Activated CD4-positive, alpha-beta T cell treated with anti-CD3 and anti-CD28 coated beads, Interleukin-2, amount 50 U/mL, for 24 hours (primary cell): ENCODE measurements around the gene NUDT14.

ENCODE experiments used
- DNase-seq, 2 donors: peaks; one replicate each; pipeline ENCODE4 v3.0.0-alpha.2; 2020; ENCODE audit warnings: low read depth in 1 of 2, low spot score in 1 of 2

Gene NUDT14

DNA sequence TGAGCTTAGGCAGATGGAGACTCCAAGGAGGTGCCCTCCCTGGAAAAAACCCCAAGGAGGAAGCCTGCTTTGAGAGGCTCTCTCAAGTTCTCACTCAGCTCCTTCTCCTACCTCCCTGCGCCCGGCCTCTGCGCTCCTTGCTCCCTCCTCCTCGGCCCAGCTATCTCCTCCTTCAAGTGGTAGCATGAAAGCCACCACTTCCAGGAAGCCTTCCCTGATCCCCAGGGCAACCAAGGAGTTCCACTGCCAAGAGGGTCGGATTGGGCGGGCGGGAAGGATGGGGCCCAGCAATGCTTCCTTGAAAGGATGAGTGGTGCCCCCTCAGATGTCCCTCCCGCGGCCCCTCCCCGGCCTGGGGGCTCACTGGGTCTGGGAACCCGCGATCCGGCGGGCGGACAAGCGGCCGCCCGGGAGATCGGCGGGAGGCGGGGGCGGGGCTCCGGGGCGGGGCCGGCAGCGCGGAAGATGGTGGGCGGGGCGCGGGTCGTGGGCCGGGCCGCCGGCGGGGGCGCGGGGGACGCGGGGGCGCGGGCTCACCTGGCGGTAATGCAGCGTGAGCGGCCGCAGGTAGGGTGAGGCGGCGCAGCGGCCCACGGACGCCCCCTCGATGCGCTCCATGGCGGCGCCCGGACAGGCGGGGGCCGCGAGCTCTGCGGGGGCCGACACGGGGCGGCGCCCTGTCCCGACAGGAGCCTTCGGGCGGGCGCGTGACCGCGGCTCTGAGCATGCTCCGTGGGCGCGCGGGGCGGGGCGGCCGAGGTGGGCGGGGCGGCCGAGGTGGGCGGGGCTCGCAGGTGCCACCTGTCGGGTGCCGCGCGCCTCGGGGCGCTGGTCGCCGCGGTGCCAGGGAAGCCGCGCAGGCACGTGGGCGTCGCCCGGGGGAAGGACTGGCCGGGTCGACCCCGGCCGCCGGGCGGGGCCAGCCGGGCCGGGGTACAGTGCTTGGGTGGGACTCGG, at the start of gene NUDT14:
Gene NUDT14, minus strand, starts transcription at position 721 of the 957 bp plus-strand sequence. Its CDS starts 103 bp downstream, at position 618.
- peak; percentile 74 for DNase-seq

DNA sequence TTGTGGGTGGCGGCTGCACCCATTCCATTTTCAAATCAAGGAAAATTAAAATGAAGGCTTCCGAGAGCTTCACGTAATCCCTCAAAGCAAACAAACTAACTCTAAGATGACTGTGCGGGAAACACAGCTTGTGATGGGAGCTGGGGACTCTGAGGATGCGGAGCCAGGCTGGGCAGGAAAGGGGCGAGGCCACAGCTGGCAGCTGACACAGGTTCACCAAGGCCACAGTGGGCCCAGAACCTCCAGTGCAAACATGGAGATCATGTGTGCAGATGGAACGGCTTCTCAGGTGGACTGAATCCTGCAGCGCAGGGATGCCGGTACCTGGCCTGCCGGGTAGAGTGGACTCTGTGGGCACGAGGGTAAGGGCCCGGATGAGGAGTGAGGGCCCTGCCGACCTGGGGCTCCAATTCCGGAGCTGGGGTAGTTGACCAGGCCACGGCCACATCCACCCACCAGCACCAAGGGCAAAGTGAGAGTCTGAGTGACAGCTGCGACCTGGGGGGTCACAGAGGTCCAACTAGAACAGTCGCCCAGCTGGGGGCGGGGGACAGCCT, 48.1 kb upstream of the NUDT14 start:
- no peak for DNase-seq

DNA sequence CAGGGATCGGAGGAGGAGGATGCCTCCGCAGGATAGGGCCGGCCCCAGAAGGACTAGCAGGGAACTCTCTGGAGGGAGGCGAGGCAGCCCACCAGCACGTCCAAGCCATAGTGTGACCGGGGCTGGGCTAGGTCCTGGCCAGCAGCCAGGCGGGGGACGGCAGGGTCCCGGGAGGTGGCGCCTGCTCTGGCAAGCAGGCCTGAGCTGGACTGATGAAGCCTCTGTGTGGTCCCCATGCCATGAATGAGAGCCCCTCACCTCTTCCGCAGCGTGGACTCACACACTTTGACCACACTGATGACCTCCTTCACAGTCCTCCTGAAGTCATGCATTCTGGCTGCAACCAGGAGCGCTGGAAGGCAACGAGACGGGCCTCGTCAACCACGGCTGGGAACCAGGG, 47.5 kb upstream of the NUDT14 start:
- no peak for DNase-seq

DNA sequence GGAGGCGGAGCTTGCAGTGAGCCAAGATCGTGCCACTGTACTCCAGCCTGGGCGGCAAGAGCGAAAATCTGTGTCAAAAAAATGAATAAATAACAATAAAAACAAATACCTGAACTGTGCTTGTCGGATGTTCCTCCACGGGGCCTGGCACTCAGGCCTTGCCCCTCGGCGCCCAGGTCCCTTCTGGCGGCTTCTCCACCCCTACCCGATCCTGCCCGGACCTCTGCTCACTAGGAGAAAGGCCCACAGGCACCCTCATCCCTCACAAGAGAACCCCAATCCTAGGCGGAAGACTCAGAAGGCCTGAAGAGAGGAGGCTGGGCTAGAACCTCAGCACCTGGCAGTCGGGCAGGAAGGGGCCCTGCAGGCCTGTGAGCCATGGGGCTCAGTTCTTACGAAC, 46.2 kb upstream of the NUDT14 start:
- DNase-seq: no peak

DNA sequence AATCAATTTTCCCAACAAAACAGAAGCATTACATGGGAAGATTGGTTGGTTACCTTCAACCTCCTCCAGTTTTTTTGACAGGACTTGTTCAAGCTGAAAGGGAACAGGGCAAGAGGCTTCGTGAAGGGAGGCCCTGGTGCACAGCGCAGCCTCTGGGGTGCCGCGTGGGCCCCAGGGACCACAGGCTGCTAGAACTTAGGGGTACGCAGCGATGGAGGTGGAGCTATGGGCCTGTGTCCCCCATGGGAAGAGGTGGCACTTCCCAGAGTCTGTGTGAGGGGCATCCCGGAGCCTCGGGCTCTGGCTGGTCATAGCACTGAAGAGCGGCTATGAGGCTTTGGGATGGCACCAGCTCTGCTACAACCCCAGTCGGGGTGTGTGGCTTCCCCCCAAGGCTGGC, 45.1 kb upstream of the NUDT14 start:
- no peak for DNase-seq

DNA sequence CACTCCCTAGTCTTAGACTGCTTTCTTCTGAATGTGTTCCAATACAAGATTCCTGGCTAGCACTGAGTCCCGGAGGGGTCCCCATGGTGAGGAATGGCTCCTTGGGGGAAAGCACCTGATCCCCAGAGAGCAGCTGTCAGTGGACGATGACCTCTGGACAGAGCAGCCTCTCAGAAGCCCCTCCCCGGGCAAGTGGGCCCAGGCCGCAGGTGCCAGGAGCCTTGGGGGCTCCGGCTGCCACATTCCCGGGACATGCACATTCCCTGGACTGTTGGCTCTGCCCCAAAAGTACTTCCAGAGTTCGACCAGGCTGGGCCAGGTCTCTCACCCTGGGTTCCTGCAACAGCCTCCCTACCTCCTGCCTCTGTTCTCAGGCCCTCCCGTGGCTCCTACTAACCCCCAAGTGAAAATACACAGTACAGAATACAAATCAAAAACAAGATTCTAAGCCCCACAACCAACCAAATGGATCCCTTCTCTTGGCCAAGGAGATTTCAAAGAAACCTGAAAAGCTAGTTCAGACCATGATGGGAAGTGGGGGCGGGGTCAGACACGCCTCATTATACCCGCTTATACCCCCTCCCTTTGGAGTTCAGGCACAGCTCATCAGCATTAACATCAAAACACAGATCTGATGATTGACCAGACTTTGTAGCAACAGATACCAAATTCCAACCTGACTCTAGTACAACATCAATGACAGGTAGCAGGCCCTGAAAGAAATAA, 43.9 kb upstream of the NUDT14 start:
- DNase-seq: no peak

DNA sequence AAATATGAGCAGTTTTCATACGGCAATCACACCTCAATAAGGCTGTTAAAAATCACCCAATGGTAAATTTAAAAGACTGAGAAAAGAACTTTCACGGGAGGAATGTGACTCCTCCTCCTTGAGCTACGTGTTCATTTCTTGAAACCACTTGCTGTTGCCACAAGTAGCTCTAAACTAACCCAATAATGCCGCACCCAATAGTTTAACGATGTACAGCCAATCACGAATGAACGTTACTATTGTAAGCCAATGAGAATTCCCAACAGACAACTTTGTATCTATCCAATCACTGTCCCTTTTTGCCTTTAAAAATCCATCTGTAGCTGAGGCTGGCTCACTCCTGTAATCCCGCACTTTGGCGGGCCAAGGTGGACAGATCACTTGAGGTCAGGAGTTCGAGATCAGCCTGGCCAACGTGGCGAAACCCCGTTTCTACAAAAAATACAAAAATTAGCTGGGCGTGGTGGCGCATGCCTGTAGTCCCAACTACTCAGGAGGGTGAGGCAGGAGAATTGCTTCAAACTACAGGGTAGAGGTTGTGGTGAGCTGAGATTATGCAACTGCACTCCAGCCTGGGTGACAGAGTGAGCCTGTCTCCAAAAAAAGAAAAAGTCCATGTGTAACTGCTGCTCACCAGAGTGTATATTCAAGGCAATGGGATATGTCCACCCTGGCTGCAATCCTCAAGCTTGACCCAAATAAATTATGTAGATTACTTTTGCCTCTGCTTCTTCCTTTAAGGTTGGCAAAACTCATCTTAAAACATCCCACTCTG, 42.8 kb upstream of the NUDT14 start:
- DNase-seq: no peak

DNA sequence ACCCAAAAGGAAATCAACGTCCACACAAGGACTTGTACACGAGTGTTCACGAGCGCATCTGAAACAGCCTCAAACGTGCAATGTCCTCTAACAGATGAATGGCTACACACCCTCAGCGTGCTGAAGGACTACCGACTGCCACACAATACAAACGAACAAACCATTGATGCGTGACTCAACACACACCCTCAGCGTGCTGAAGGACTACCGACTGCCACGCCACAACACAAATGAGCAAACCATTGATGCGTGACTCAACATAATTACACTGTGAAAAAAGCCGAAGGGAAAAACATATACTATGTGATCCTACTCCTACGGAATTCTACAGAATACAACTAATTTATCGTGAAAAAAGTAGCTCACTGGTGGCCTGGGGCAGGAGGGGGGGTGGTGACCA, 42.1 kb upstream of the NUDT14 start:
- no peak for DNase-seq

DNA sequence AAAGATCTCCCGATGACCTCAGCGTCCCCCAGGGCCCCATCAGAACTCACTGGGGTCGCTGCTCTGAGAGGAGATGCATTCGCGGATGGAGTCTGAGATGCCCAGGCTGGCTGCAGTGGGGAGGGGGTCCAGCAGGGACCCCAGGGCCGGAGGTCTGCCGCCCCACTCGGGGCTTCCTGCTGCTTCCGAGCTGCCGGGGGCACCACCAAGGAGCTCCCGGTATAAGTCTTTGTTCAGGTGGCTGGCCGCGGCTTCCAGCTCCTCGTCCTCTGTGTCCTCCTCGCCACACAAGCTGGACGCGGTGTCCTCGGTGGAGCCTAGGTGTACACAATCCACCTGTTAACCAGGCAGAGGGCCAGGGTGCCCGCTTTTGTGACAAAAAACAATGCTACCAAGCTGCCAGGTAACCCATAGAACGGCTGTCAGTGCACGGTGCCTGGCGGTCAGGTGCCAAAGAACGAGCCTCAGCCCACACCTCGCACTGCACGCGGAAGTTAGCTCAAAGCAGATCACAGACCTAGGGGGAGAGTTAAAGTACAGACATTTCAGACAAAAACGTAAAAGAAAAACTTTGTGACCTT, 40.6 kb upstream of the NUDT14 start:
- no peak for DNase-seq

DNA sequence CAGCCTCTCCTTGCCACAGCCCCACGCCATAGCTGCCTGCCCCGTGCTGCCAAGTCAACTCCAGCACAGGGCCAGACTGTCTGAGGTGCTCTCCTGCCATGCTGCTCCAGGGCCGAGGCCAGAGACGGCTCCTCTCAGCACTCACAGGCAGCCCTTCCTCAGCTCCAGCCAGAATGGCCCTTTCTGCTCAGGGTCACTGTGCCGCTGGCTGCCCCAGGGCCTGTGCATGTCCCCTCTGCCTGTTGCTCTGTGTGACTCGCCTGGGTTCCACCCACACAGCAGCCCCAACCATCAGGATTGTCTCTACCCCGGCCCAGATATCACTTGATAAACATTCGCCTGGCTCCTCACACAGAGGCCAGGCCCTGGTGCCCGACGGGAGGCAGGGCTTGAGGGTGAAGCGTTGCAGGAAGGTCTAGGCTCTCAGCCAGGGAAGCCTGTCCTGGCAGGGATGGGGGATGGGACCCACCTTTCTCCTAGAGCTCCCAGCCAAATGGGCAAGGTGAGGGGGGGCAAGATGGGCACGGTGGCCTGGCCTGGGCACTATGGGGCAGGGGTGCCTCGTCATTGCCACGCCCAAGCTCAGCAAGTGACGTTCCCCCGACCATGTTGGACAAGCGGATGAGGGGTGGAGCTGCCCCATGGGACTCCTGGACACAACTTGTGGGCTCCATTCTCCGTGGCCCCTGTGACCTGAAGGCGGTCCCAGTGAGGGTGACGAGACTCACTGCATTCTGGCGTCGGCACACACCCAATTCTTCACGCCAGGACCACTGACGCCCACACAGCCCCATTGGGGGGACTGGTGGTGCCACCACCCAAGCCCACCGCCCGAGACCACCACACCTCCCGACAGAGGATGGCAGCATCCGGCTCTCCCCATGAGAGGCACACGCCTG, 39.8 kb upstream of the NUDT14 start:
- DNase-seq: no peak

DNA sequence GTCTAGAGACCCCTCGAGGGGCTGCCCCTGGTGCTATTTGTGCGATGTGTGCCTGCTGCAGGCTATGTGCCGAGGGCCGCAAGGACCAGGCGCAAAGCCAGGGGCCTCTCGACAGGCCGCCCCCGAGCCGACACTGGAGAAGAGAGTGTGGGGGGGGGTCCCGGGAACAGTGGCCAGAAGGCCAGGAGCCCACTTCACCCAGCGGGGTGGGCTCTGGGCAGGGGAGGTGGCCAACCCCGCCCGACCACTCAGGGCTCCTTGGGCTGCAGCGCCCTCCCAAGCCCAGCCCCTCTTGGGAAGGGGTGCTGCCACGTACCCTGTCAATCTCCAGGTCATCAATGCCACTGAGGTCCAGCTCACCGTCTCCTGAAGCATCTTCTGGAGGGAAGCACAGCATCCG, 38.6 kb upstream of the NUDT14 start:
- DNase-seq: no peak

DNA sequence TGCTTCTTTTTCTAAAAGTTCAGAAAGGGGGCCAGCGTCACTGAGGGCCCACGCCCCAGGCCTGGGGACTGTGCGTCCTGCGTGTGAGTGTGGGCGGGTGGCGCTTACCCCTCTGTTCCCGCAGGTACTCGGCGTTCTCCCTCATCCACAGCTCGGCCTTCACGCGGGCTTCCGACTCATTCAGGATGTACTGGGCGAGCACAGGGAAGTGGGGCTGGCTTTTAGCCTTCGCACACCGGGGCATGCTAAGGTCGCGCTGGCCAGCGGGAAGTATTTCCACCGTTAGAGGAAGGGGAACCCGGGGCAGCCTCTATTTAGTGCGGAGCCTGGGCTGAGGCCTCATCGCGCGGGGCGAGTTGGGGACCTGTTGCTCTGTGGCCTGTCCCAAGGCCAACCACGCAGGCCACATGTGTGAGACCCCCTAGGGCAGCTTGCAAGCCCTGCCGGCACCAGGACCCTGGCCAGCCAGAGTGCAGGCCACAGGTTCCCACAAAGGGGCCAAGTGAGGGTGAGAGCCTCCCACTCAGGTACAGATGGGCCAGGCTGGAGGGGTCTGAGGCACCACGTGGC, 38.0 kb upstream of the NUDT14 start:
- DNase-seq: no peak

DNA sequence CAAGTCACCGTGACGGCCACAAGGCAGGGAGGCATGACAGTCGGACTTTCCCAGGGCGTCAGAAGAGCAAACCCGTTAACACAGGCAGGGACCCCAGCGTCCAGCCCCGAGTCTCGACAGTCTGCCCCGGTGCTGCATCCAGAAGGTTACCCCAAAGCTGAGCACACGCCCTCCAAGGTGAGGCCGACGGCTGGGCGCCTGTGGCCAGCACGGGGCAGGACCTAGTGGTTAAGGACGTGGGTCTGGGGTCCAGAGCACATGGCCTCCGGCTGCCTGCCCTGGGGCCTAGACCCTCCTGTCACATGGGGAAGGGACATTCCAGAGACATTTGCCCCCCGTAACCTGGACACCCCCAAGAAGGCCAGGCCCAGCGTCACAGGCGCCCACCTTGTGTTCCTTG, 37.5 kb upstream of the NUDT14 start:
- no peak for DNase-seq

DNA sequence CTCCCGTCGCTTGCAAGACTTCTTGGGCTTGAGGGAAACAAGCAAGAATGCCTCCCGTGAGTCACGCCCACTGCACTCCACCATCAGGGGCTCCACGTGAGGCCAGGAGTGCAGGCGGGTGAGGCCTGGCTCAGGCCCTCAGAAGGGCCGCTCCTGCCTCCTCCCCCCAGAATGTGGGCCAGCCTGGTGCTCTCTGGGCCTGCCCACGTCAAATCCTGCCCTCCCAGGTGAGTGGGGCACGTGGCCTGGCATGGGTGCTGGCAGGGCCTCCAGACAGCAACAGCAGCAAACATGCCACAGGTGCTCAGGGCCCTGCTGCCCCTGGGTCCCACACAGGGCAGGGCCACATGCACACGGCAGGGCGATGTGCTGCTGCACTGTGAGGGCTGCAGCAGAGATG, 36.7 kb upstream of the NUDT14 start:
- DNase-seq: no peak

DNA sequence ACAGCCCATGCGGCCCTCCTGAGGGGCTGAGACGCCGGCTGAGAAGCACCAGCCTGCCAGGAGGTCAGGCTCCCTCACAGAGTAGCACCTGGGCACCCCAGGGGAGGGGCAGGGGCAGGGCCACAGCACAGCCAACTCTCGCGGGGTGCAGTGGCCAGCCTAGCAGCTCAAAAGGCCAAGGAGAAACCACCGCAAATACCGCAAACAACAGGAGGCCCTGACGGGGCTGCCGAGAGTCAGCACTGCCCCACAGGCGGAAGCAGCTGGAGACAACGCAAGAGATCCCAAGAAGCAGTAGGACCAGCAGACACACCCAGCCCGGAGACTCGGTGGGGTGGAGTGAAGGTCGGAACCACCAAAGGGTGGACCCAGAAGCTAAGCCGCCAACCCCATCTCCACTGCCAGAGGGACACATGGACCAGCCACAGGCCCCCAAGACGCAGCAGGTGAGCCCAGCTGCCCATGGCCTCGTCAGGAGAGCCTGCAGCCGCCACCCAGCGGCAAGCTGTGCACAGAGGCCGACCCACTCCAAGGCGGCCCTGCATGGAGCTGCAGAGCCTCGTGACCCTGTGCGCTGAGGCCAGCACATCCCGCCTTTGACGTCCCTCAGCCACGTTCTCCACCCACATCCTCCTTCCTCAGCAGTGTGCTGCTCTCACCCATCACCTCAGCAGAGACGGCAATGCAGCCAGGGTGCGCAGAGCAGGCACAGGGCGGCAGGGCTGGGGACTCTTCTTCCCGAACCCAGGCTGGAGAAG, 35.6 kb upstream of the NUDT14 start:
- no peak for DNase-seq

DNA sequence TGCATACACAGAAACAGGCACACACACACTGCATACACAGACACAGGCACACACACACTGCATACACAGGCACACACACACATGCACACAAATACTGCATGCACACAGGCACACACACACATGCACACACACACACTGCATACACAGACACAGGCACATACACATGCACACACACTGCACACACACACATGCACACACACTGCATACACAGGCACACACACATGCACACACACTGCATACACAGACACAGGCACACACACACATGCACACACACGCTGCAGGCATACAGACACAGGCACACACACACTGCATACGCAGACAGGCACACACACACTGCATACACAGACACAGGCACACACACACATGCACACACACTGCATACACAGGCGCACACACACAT, 34.5 kb upstream of the NUDT14 start:
- no peak for DNase-seq

DNA sequence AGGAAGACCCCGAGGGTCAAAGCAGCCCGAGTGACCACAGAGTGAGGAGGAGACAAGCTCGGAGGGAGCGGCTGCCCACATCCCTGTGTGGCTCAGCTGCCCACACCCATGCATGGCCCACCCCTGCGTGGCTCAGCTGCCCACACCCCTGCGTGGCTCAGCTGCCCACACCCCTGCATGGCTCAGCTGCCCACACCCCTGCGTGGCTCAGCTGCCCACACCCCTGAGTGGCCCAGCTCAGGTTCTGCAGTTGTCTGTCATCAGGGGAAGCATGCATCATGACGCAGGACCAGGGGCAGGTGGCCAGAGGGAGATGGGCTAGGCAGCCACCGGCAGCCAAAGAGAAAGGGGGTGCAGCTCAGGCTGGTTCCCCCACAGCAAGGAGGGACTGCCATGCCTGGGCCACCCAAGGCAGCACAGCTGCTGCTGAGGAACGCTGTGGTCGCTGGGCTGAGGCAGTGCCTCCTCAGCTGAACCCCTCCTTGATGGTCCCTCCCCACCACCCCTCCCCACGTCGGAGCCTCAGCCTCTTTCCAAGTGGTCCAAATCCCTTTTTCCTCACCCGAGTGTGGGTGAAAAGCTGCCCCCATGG, 33.3 kb upstream of the NUDT14 start:
- no peak for DNase-seq

DNA sequence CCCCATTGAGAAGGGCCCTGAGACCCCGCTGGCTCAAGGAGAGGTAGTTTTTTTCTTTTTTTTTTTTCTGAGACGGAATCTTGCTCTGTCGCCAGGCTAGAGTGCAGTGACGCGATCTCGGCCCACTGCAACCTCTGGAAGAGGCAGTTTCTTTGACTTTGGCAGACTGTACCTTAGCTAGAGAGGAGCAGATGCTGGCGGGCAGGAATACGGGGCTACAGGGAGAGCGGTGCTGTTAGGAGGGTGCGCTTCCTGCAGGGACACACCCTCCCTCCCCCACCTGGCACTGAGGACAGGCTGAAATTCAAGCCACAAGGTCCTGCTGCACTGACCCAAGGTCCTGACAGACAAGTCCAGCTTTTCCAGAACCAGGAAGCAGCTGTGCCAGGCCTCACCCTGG, 32.2 kb upstream of the NUDT14 start:
- no peak for DNase-seq
